ENCODE data around the gene UMOD. TPM values are rescaled to one million over a fixed set of nuclear protein-coding genes. Genes with fewer than 3 reads are reported as not detected.

Gene UMOD
- total RNA-seq, 2 donors from 2014 or later: not detected

- no peak overlapping the region for H3K27ac ChIP-seq
Observed at GRCh38 chr16:20377181-20377580, 24.7 kb upstream of the UMOD start.

GRCh38 chr16:20372701-20373100 is 20.2 kb upstream of the UMOD start:
- H3K4me1 ChIP-seq: no peaks in the 10 kb centered on the region

More at GRCh38 chr16:20377181-20377580, 24.7 kb upstream of the UMOD start:
- TF ChIP-seq CTCF (IDR thresholded peaks at IDR 0.05): no peak
- Histone ChIP-seq H3K4me1 (no peaks in the 10 kb centered on the region), H3K36me3 (no peaks in the 10 kb centered on the region), H3K4me3 (no peak overlapping the region), H3K9me3 (no peaks in the 10 kb centered on the region), H3K27me3 (no peaks in the 10 kb centered on the region)
- DNase-seq (ENCODE audit: low spot score): no peak

GRCh38 chr16:20369452-20370054 is 17.0 kb upstream of the UMOD start:
- Histone ChIP-seq H3K4me3 (no peak overlapping the region), H3K4me1 (no peaks in the 10 kb centered on the region), H3K27ac (no peak overlapping the region), H3K36me3 (no peaks in the 10 kb centered on the region), H3K9me3 (no peaks in the 10 kb centered on the region), H3K27me3 (no peaks in the 10 kb centered on the region)
- TF ChIP-seq CTCF (IDR thresholded peaks at IDR 0.05): no peak
- no peak for DNase-seq (ENCODE audit: low spot score)

More at GRCh38 chr16:20372701-20373100, 20.2 kb upstream of the UMOD start:
- Histone ChIP-seq H3K27me3 (no peaks in the 10 kb centered on the region), H3K27ac (no peak overlapping the region), H3K36me3 (no peaks in the 10 kb centered on the region), H3K9me3 (no peaks in the 10 kb centered on the region), H3K4me3 (no peak overlapping the region)
- TF ChIP-seq CTCF (IDR thresholded peaks at IDR 0.05): no peak
- no peak for DNase-seq (ENCODE audit: low spot score)

GRCh38 chr16:20364051-20364450 is 11.5 kb upstream of the UMOD start:
- no peak overlapping the region for H3K27ac ChIP-seq
- H3K4me1 ChIP-seq: no peaks in the 10 kb centered on the region
- no peak for TF ChIP-seq CTCF (IDR thresholded peaks at IDR 0.05)
- H3K27me3 ChIP-seq: no peaks in the 10 kb centered on the region
- no peak overlapping the region for H3K4me3 ChIP-seq
- DNase-seq (ENCODE audit: low spot score): no peak
- no peaks in the 10 kb centered on the region for H3K9me3 ChIP-seq
- no peaks in the 10 kb centered on the region for H3K36me3 ChIP-seq

GRCh38 chr16:20363191-20363590 is 10.7 kb upstream of the UMOD start:
- no peak for TF ChIP-seq CTCF (IDR thresholded peaks at IDR 0.05)
- no peaks in the 10 kb centered on the region for H3K9me3 ChIP-seq
- no peaks in the 10 kb centered on the region for H3K4me1 ChIP-seq
- no peaks in the 10 kb centered on the region for H3K27me3 ChIP-seq
- H3K4me3 ChIP-seq: no peak overlapping the region
- no peak for DNase-seq (ENCODE audit: low spot score)
- no peak overlapping the region for H3K27ac ChIP-seq
- no peaks in the 10 kb centered on the region for H3K36me3 ChIP-seq

DNA sequence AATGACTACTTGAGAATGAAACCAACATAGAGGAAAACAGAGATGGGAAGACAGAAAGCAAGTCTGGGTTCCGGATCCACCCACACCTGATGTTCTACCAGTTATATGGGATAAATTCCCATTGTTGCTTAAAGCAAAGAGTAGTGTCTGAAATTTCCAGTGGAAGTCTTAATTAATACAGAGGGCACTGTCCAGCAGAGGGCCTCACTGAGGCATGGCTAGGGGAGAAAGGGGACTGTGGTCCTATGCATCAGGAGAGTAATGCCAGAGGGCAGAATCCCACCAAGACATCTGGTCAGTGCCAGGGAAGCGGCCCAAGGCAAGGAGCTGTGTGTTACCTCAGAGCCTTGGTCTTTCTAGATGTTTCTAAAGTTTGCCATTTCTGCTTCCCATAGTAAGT is 7.5 kb upstream of the UMOD start:
- H3K9me3 ChIP-seq: no peaks in the 10 kb centered on the region
- H3K4me1 ChIP-seq: no peaks in the 10 kb centered on the region
- H3K4me3 ChIP-seq: no peak overlapping the region
- H3K27me3 ChIP-seq: no peaks in the 10 kb centered on the region
- no peak for DNase-seq (ENCODE audit: low spot score)
- H3K36me3 ChIP-seq: no peaks in the 10 kb centered on the region
- H3K27ac ChIP-seq: no peak overlapping the region
- TF ChIP-seq CTCF (IDR thresholded peaks at IDR 0.05): no peak

All from right atrium auricular region (tissue), 2 donors.